IMR-90 (cell line): Measurements from ENCODE around the gene TBC1D1.

ENCODE experiments used
- BHLHE40 ChIP-seq: fragments of 150-350 bp; IDR thresholded peaks from 2 replicates; pipeline ENCODE4 v1.6.1; 2016; ENCODE audit warnings: mild to moderate bottlenecking, low read depth, low read length
- CTCF ChIP-seq: conservative IDR thresholded peaks from 2 replicates; pipeline ENCODE4 v1.5.1; 2012; ENCODE audit warnings: mild to moderate bottlenecking, low read depth, low read length, improper control_type of control experiment
- FOS ChIP-seq: fragments of 150-350 bp; IDR thresholded peaks from 2 replicates; pipeline ENCODE4 v1.6.1; 2016; ENCODE audit warnings: low read depth, low read length
- MAZ ChIP-seq: IDR thresholded peaks from 2 replicates; pipeline ENCODE4 v1.6.1; 2012; ENCODE audit warnings: low read depth, mild to moderate bottlenecking, low read length, improper control_type of control experiment, moderate library complexity, borderline replicate concordance
- POLR2A ChIP-seq: IDR thresholded peaks from 2 replicates; pipeline ENCODE4 v1.6.1; 2012; ENCODE audit warnings: mild to moderate bottlenecking, low read depth, low read length
- RAD21 ChIP-seq: IDR thresholded peaks from 2 replicates; pipeline ENCODE4 v1.6.1; 2012; ENCODE audit warnings: low read length, improper control_type of control experiment
- RCOR1 ChIP-seq: IDR thresholded peaks from 2 replicates; pipeline ENCODE4 v1.6.1; 2012; ENCODE audit warnings: mild to moderate bottlenecking, low read length, improper control_type of control experiment; ENCODE audit not compliant: insufficient replicate concordance
- RFX5 ChIP-seq: IDR thresholded peaks from 2 replicates; pipeline ENCODE4 v1.8.0; 2012; ENCODE audit warnings: low read depth, mild to moderate bottlenecking, low read length, moderate library complexity
- SMC3 ChIP-seq: fragments of 150-350 bp; IDR thresholded peaks from 2 replicates; pipeline ENCODE4 v1.6.1; 2016; ENCODE audit warnings: low read depth, mild to moderate bottlenecking, antibody characterized with exemption, low read length, moderate library complexity
- USF2 ChIP-seq: fragments of 150-350 bp; IDR thresholded peaks from 2 replicates; pipeline ENCODE4 v1.6.1; 2017; ENCODE audit warnings: mild to moderate bottlenecking, antibody characterized with exemption, low read length, low read depth

- TF ChIP-seq CTCF (no peak), RCOR1 (no peak), USF2 (no peak), RAD21 (no peak), POLR2A (no peak), MAZ (no peak), SMC3 (no peak), BHLHE40 (no peak), FOS (no peak), RFX5 (no peak)
Measured at GRCh38 chr4:37938208-37938607, 47.3 kb downstream of the TBC1D1 start.
